ENCODE results near the gene INPP5E.

DNA sequence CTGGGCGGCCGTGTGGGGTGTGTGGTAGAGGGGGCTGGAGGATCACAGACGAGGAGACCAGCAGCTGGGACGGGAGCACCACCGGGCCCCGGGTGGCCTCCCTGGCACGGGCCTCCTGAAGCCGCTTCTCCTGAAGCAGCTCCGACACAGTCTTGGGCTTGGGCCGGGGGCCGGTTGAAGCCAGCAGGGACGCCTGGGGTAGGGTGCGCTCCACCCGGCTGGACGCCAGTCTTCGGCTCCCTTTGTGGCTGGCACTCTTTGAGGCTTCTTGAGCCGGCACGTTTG, 60.7 kb downstream of the INPP5E start:
- TF ChIP-seq, protein P1, sequence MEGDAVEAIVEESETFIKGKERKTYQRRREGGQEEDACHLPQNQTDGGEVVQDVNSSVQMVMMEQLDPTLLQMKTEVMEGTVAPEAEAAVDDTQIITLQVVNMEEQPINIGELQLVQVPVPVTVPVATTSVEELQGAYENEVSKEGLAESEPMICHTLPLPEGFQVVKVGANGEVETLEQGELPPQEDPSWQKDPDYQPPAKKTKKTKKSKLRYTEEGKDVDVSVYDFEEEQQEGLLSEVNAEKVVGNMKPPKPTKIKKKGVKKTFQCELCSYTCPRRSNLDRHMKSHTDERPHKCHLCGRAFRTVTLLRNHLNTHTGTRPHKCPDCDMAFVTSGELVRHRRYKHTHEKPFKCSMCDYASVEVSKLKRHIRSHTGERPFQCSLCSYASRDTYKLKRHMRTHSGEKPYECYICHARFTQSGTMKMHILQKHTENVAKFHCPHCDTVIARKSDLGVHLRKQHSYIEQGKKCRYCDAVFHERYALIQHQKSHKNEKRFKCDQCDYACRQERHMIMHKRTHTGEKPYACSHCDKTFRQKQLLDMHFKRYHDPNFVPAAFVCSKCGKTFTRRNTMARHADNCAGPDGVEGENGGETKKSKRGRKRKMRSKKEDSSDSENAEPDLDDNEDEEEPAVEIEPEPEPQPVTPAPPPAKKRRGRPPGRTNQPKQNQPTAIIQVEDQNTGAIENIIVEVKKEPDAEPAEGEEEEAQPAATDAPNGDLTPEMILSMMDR (IDR thresholded peaks at IDR 0.05): no peak
- TF ChIP-seq POLR2AphosphoS5 (IDR thresholded peaks at IDR 0.05) (no peak), POLR2A (IDR thresholded peaks at IDR 0.05) (no peak)
